ENCODE results near the gene NMRAL1. TPM values are rescaled to one million over a fixed set of nuclear protein-coding genes. Genes with fewer than 3 reads are reported as not detected.

The NMRAL1 gene
- total and polyA plus RNA-seq, 2 experiments from 2014 or later = 50.7 to 61.7 TPM

- H3K9me2 ChIP-seq (ENCODE audit: insufficient read depth) = no peaks in the 10 kb centered on the region
- TF ChIP-seq ZNF331 (CRISPR knock-in tag; IDR thresholded peaks at IDR 0.05; ENCODE audit: low read depth) (no peak), CTCF (conservative IDR thresholded peaks at IDR 0.05; ENCODE audit: low read depth in 2 of 2) (no peak), EZH2phosphoT487 (IDR thresholded peaks at IDR 0.05; ENCODE audit: unreplicated experiment) (no peak), EZH2 (IDR thresholded peaks at IDR 0.05; ENCODE audit: low read depth, unreplicated experiment) (no peak), JUNB (IDR thresholded peaks at IDR 0.05; ENCODE audit: unreplicated experiment) (no peak), STAT1 (IDR thresholded peaks at IDR 0.05; ENCODE audit: unreplicated experiment) (no peak), ZNF114 (CRISPR knock-in tag; IDR thresholded peaks at IDR 0.05) (no peak), ZNF462 (CRISPR knock-in tag; IDR thresholded peaks at IDR 0.05) (no peak), CREB1 (CRISPR knock-in tag; IDR thresholded peaks at IDR 0.05; ENCODE audit: low read depth) (no peak), NANOG (IDR thresholded peaks at IDR 0.05; ENCODE audit: borderline replicate concordance) (no peak), REST (IDR thresholded peaks at IDR 0.05; ENCODE audit: unreplicated experiment) (no peak), ETS1 (IDR thresholded peaks at IDR 0.05) (no peak), POLR2AphosphoS5 (IDR thresholded peaks at IDR 0.05; ENCODE audit: low read depth) (no peak)
- no peaks in the 10 kb centered on the region for H3K27me3 ChIP-seq (ENCODE audit: insufficient read depth)
- H3K79me2 ChIP-seq (replicated peaks; ENCODE audit: insufficient read depth) = peaks cover 23% of the 10 kb centered on the region
- Mint-ChIP-seq H3K27ac (no peak overlapping the region; the same call in 1 of the 2 replicates), H3K4me1 (no peaks in the 10 kb centered on the region), H3K36me3 (ENCODE audit: low read depth) (peaks cover 48% of the 10 kb centered on the region), H3K9me3 (no peaks in the 10 kb centered on the region), H3K4me3 (no peak overlapping the region), H3K27me3 (ENCODE audit: insufficient read depth, low read depth, poor library complexity) (peaks cover 4% of the 10 kb centered on the region)
- no peak overlapping the region for H2AFZ ChIP-seq
- no peaks in the 10 kb centered on the region for H3F3A ChIP-seq (replicated peaks; ENCODE audit: low read depth)
- DNase-seq (ENCODE audit: low spot score) = no peak
- H3K36me3 ChIP-seq (ENCODE audit: insufficient read depth) = peaks cover 36% of the 10 kb centered on the region; the same call in 1 of the 2 replicates
- H3K4me2 ChIP-seq = no peak overlapping the region
- peaks cover 21% of the 10 kb centered on the region for H4K20me1 ChIP-seq (replicated peaks; ENCODE audit: insufficient read depth)
- no peaks in the 10 kb centered on the region for H3K4me1 ChIP-seq (ENCODE audit: insufficient read depth)
- no peak overlapping the region for H3K27ac ChIP-seq (ENCODE audit: low read depth)
- no peak overlapping the region for H3K4me3 ChIP-seq
- no peak for ATAC-seq
These were observed 41.2 kb downstream of the NMRAL1 start for GRCh38 chr16:4433228-4433627.

Measured in GM23338 (cell line).